ENCODE measurements around the gene BTBD7.

Gene BTBD7

GRCh38 chr14:93302688-93303581, 29.9 kb downstream of the BTBD7 start:
- DNase-seq (ENCODE audit: low read depth): no peak

DNA sequence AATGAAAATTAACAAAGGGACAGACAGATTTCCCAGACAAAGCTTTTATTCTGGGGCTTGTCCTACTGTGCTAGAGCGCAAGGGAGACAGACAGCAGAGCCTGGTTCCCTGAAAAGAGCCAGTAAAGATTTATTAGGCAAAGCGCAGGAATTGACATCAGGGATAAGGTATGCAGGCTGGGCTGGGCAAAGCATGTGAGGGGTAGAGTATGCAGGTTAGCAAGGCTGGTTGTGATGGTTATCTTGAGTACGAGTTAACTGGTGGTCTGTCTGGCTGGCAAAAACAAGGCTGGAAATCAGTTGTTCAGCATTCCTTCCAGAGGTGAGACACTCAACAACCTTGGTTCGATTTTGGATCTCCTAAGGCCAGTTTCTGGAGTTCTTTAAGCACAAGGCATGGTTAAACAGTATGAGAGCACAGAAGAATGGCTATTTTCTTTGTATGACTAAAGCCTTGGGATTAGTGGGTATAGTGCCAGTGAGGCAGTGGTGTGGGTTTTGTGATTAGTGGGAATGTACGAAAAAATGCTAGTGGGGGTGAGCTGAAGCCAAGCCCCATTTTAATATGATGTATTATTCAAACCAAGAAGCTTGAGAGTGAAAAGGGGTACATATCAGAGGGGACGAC, 30.9 kb downstream of the BTBD7 start:
- DNase-seq (ENCODE audit: low read depth): no peak

- no peak for DNase-seq (ENCODE audit: low read depth)
These were observed 33.0 kb downstream of the BTBD7 start for GRCh38 chr14:93299866-93300265.

GRCh38 chr14:93299416-93299815, 33.4 kb downstream of the BTBD7 start:
- DNase-seq (ENCODE audit: low read depth): no peak

DNA sequence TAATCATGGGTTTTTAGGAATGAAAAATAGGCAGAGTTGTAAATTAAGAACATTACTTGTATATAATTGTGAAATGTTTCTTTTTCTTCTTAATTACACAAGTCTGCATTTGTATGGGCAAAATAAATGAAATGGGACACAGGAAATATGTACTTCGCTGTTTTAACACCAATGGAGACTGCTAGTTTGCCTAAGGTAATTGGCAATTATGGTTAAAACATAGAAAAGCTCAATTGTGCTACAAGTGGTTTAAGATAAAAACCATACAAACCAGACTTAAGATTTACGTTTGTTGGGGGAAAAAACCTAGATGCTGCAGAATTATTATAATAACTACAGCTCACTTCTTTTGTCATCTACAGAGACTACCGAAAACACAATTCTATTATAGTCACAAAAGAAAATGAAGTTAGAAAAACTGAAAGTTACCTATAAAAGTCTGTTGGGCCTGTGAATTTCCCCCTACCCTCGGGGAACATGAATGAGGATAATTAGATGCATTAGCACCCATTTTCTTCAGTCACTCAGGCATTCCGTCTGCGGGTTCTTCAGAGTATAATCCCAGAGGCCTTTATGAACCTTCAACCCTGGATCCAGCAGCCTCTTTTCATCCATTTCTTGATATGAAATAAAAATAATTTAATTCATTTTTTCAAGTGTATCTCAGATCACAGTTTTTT, 37.2 kb downstream of the BTBD7 start:
- no peak for DNase-seq (ENCODE audit: low read depth)

GRCh38 chr14:93286212-93286890, 46.5 kb downstream of the BTBD7 start:
- no peak for DNase-seq (ENCODE audit: low read depth)

DNA sequence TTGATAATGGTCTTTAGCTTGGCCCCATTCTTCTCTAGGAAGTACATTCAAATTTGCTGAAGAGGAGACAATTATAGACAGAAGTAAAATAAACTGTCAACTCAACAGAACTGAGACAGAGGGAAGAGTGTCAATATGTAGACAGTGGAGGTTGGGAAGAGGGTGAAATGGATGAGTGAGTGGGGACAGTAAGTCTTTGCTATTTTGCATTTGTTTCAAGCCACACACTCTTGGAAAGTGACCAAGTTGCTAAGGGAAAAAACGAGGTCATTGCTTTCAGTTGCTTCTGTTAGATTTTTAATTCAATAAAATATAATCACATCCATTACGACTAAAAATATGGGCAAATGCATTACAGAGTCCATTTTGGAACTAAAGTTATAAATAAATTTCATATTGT, 47.8 kb downstream of the BTBD7 start:
- no peak for DNase-seq (ENCODE audit: low read depth)

DNA sequence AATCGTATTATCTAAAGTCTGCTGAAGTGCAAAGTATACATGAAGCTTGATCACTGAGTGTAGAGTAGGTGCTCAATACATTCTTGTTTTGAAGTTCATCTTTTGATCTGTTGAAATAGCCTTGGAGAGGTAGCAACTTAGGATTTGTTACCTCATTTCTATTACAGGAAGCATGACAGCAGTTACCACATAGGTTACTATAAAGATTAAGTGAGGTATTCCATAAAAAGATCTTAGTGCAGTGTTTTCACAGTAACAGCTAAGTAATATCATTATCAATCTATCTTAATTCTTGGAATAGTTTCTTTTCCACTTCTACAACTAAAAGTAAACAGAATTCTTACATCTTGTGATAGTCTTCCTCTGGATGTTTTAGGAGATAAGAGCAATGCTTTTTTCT, 50.9 kb downstream of the BTBD7 start:
- no peak for DNase-seq (ENCODE audit: low read depth)

- DNase-seq (ENCODE audit: low read depth): no peak
These were observed 52.1 kb downstream of the BTBD7 start for GRCh38 chr14:93280743-93281142.

DNA sequence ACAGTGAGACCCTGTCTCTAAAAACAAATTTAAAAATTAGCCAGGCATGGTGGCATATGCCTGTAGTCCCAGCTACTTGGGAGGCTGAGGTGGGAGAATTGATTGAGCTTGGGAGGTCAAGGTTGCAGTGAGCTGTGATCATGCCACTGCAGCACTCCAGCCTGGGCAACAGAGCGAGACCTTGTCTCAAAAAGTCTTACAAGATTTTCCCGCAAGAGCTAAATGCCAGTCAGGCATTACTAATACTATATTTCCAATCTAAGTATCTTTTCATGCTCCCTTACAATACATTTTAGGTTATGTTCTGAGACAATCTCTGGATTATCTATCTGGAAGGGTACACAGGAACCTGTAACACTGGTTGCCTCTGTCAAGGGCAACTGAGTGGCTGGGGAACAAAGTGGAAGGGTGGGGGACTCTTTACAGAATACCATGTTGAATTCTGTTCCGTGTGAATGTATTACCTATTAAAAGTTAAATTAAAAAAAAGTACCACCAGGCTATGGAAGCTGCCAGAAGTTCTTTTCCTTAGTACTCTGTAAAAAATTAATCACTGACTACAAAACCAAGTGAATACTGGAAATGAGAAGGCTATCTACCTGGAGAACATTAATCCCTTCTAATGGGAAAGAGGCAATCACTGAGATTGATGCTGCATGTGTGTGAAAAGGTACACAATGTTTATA, 56.7 kb downstream of the BTBD7 start:
- no peak for DNase-seq (ENCODE audit: low read depth)

- no peak for DNase-seq (ENCODE audit: low read depth)
These were observed 58.6 kb downstream of the BTBD7 start for GRCh38 chr14:93274055-93274806.

DNA sequence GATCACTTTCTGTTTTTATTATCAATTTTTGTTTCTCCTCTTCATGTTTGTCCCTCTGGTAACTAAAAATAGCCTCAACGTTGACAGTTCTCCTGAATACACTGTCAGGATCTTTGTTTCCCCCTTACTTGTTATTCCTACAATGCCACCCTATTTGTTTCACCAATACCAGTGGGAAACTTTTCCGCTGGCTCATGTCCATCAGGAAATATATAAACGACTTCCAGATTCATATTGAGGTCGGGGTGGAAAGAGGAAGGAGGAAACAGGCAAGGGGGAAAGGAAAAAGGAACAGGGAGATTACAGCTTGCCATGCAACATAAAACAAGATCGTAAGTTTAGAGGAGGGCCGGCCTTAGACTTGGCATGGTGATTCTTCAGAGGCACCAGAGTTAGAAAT, 61.7 kb downstream of the BTBD7 start:
- DNase-seq (ENCODE audit: low read depth): no peak

GRCh38 chr14:93269341-93270068, 63.3 kb downstream of the BTBD7 start:
- DNase-seq (ENCODE audit: low read depth): no peak

GRCh38 chr14:93268406-93268805, 64.4 kb downstream of the BTBD7 start:
- DNase-seq (ENCODE audit: low read depth): no peak

GRCh38 chr14:93267149-93267711, 65.6 kb downstream of the BTBD7 start:
- DNase-seq (ENCODE audit: low read depth): no peak

DNA sequence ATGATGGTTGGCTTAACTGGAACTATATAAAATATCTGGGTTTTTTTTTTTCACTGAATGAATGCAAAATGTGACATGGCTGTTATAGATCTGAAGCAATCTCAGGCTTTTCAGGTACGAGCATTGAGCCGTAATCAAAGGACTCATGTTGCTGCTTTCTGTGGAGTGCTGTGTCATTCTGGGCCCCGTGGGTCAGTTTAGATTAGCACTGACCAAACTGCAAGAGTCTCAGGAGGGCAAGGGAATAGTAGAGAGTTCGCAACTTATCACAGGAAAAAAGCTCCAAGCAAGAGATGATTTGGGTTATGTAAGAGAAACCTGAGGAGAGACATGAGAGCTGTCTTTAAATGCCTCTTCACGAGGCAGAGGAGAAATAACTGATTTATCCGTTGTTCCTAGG, 66.7 kb downstream of the BTBD7 start:
- no peak for DNase-seq (ENCODE audit: low read depth)

DNA sequence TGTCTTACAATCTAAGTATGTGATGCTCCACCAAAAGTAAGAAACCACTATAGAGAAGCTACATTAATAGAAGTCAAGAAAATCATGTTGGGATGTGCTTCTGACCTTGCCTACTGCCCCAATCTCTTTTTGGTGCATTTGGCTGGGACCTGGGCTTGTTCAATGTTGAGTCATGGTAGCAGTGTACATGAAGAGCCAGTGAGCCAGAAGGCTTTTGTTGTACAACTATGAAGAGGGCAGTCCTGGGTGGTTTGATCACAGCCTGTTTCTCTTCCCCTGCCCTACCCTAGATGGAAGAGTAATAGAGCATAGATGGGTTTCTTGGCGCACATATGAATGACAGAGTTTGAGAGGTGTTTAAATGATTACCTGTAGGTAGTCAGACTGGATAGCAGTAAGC, 69.4 kb downstream of the BTBD7 start:
- DNase-seq (ENCODE audit: low read depth): no peak

GRCh38 chr14:93262446-93262845, 70.4 kb downstream of the BTBD7 start:
- DNase-seq (ENCODE audit: low read depth): no peak

GRCh38 chr14:93249128-93249831, 83.6 kb downstream of the BTBD7 start:
- no peak for DNase-seq (ENCODE audit: low read depth)

All from stimulated activated CD4-positive, alpha-beta T cell treated with anti-CD3 and anti-CD28 coated beads, Interleukin-2, amount 100 ng/mL, for 4 hours (primary cell).